GM08714 (cell line): ENCODE measurements around the gene CXCR4.
A peak's percentile ranks its signal among the peaks of the same experiment; 100 is the strongest.
"Not testable (repeated sequence)": the region's sequence is repeated elsewhere in the genome, so short reads cannot be mapped to it uniquely, and the experiment has no call there.

Experiments
- H3K4me3 ChIP-seq: fragments of 200-500 bp; sonication (Bioruptor generic); 2 replicates; pipeline ENCODE4 v1.5.1; 2014; ENCODE audit warnings: mild to moderate bottlenecking, low read length, inconsistent platforms
- ZNF274 ChIP-seq: IDR thresholded peaks from 2 replicates; pipeline ENCODE4 v1.6.1; 2012; ENCODE audit warnings: mild to moderate bottlenecking, low read depth, low read length

Gene CXCR4

GRCh38 chr2:136114382-136114781 is 3.6 kb downstream of the CXCR4 start:
- peak overlapping the region; percentile 95; the same call in 1 of the 2 replicates for H3K4me3 ChIP-seq
- TF ChIP-seq ZNF274: no peak

GRCh38 chr2:136113209-136113971 is 4.6 kb downstream of the CXCR4 start:
- no peak for TF ChIP-seq ZNF274
- H3K4me3 ChIP-seq: no peak overlapping the region

- H3K4me3 ChIP-seq: no peak overlapping the region
- no peak for TF ChIP-seq ZNF274
Observed at GRCh38 chr2:136112317-136113208, 5.4 kb downstream of the CXCR4 start.

- TF ChIP-seq ZNF274: no peak
Observed at GRCh38 chr2:136111711-136112110, 6.2 kb downstream of the CXCR4 start.

GRCh38 chr2:136110526-136110925 is 7.4 kb downstream of the CXCR4 start:
- no peak for TF ChIP-seq ZNF274
- no peak overlapping the region for H3K4me3 ChIP-seq

More at GRCh38 chr2:136111711-136112110, 6.2 kb downstream of the CXCR4 start:
- no peak overlapping the region for H3K4me3 ChIP-seq

GRCh38 chr2:136108463-136108862 is 9.5 kb downstream of the CXCR4 start:
- H3K4me3 ChIP-seq: no peak overlapping the region
- no peak for TF ChIP-seq ZNF274

GRCh38 chr2:136107051-136108033 is 10.6 kb downstream of the CXCR4 start:
- TF ChIP-seq ZNF274: no peak

GRCh38 chr2:136106505-136106904 is 11.4 kb downstream of the CXCR4 start:
- H3K4me3 ChIP-seq: no peak overlapping the region
- TF ChIP-seq ZNF274: no peak

More at GRCh38 chr2:136107051-136108033, 10.6 kb downstream of the CXCR4 start:
- H3K4me3 ChIP-seq: no peak overlapping the region; the same call in 1 of the 2 replicates

- no peak overlapping the region for H3K4me3 ChIP-seq
- no peak for TF ChIP-seq ZNF274
Observed at GRCh38 chr2:136104977-136105376, 13.0 kb downstream of the CXCR4 start.

- TF ChIP-seq ZNF274: no peak
- H3K4me3 ChIP-seq: no peak overlapping the region
Observed at GRCh38 chr2:136101042-136101441, 16.9 kb downstream of the CXCR4 start.

GRCh38 chr2:136098441-136098840 is 19.5 kb downstream of the CXCR4 start:
- no peak overlapping the region for H3K4me3 ChIP-seq
- no peak for TF ChIP-seq ZNF274

- no peak for TF ChIP-seq ZNF274
- H3K4me3 ChIP-seq: no peak overlapping the region
Observed at GRCh38 chr2:136093583-136093982, 24.4 kb downstream of the CXCR4 start.

- H3K4me3 ChIP-seq: no peak overlapping the region
- no peak for TF ChIP-seq ZNF274
Observed at GRCh38 chr2:136091899-136092298, 26.1 kb downstream of the CXCR4 start.

- not testable (repeated sequence) for H3K4me3 ChIP-seq
Observed at GRCh38 chr2:136087901-136088460, 30.0 kb downstream of the CXCR4 start.
